Psoas muscle (tissue), 8 donors: ENCODE results near the gene TCEAL3. TPM values are rescaled to one million over a fixed set of nuclear protein-coding genes. Genes with fewer than 3 reads are reported as not detected.

Source experiments
- ATAC-seq, 4 donors: fragments of 200-7000 bp; cut with Tn5 transposase; one replicate each; pipeline ENCODE4 v1.9.1; 2020; ENCODE audit warnings: moderate library complexity in 3 of 4, mild to moderate bottlenecking in 2 of 4
- DNase-seq, 2 donors: peaks; one replicate each; pipeline ENCODE4 v3.0.0-alpha.2; 2020
- H3K27ac ChIP-seq: fragments of 200-600 bp; one replicate; pipeline ENCODE4 v1.8.0; 2022
- H3K27me3 ChIP-seq, 3 donors: fragments of 200-600 bp in 1 of 3; one replicate each; pipeline versions ENCODE4 v1.6.1 to v1.8.0; 2013 to 2022; ENCODE audit warnings: low read length in 2 of 3, mild to moderate bottlenecking in 2 of 3, moderate library complexity in 1 of 3; ENCODE audit not compliant: insufficient read depth in 3 of 3
- H3K36me3 ChIP-seq, 2 donors: fragments of 200-600 bp in 1 of 2; one replicate each; pipeline versions ENCODE4 v1.6.1 to v1.8.0; 2013 to 2022; ENCODE audit warnings: low read depth in 1 of 2, mild to moderate bottlenecking in 1 of 2, moderate library complexity in 1 of 2; ENCODE audit not compliant: insufficient read depth in 1 of 2
- H3K4me1 ChIP-seq: fragments of 200-600 bp; one replicate; pipeline ENCODE4 v1.8.0; 2022
- H3K4me3 ChIP-seq: fragments of 200-600 bp; one replicate; pipeline ENCODE4 v1.8.0; 2022; ENCODE audit warnings: mild to moderate bottlenecking
- H3K9me3 ChIP-seq: fragments of 200-600 bp; one replicate; pipeline ENCODE4 v1.8.0; 2022
- CTCF ChIP-seq: fragments of 200-600 bp; IDR thresholded peaks from one replicate; pipeline ENCODE4 v1.8.0; 2022; ENCODE audit warnings: antibody characterized with exemption
- WGBS, 3 donors: extraction: QIAGEN DNeasy Blood & Tissue Kit; methylation state at CpG; one replicate each; pipeline versions ENCODE4 v1.1.6 to v1.1.7; 2013; 5-methylcytosine and 5-hydroxymethylcytosine counted together
- intact Hi-C, 2 donors: fragments of 100-400 bp; cut with DNase I; formaldehyde crosslinking; loops; one replicate each; pipeline versions ENCODE4 v1.11.0 to v1.14.2; 2022
- polyA plus RNA-seq, 3 donors: library from polyadenylated mRNA; stranded (reverse); fragments of 200-250 nt; gene quantifications; one replicate each; pipeline ENCODE4 v1.2.3, GENCODE V29; 2013
- total RNA-seq, 4 donors: library from RNA; stranded (reverse); fragmentation: NEBNext Ultra II Directional in 2 of 4; extraction: Animal tissue kit (Norgen Biotek cat#: 25700) in 2 of 4; gene quantifications; one replicate each; pipeline versions ENCODE4 v1.2.1 to v1.2.4, GENCODE V29; 2021 to 2023
- donor health status: healthy with polysubstance abuse.
- donor health status: DM: no; HTN: no; CAD: no; lungs with moderate emphysema.
- donor health status: Bipolar disorder and iron deficiency.
- donor health status: healthy.
- donor health status: DM: yes; HTN: yes; CAD: no.
- donor health status: DM: no; HTN: no; CAD: no.
- donor health status: DM: no; HTN: no; CAD: no.
- donor health status: DM: yes; HTN: yes; CAD: no.

The TCEAL3 gene
- total and polyA plus RNA-seq, 7 donors: 6.6 to 13.2 (median 7.0) TPM

DNA sequence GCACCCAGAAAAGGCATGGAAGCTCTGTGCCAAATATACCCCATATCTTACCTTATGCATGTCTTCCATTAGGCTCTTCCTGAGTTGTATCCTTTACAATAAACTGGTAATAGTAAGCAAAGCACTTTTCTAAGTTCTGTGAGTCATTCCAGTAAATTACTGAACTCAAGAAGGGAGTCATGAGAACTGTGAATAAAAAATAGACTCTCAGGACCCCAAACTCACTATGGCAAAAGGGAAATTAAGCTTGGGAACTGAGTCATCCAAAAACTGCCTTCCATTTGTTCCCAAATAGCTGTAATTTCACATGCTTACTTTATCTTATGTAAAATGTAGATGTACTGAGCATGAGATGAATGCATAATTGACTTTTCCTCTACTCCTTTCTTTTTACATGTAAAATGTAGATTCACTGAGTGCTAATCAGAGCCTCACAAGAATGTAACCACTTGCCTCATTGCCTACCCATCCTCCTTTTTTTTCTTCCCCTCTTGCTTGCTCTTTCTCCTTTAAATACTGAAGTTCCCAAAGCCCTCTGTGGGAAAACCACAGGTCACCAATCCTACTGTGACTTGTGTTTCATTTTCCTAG, 8.1 kb downstream of the TCEAL3 start:
- no peaks in the 10 kb centered on the region for H3K4me1 ChIP-seq
- no peak overlapping the region for H3K27ac ChIP-seq
- TF ChIP-seq CTCF: no peak
- no peak overlapping the region for H3K4me3 ChIP-seq
- DNase-seq (no peak), ATAC-seq (no peak)
- H3K9me3 ChIP-seq: no peaks in the 10 kb centered on the region
- peaks cover 0 to 4% of the 10 kb centered on the region in 2 donors for H3K36me3 ChIP-seq
- peaks cover 0 to 8% (median 0%) of the 10 kb centered on the region in 3 donors for H3K27me3 ChIP-seq
- intact Hi-C loops: no loop called here

- Histone ChIP-seq H3K9me3 (no peaks in the 10 kb centered on the region), H3K4me3 (no peak overlapping the region), H3K4me1 (no peaks in the 10 kb centered on the region), H3K36me3 (peaks cover 0 to 4% of the 10 kb centered on the region in 2 donors), H3K27ac (no peak overlapping the region), H3K27me3 (no peaks in the 10 kb centered on the region)
- intact Hi-C loops: no loop called here
- TF ChIP-seq CTCF: no peak
- no peak for DNase-seq
- ATAC-seq: no peak
- 15 to 44% (median 39%) methylated on average over 1 of the region's 1 CpG for WGBS, 3 donors
Observed at GRCh38 chrX:103616676-103617186, 9.0 kb downstream of the TCEAL3 start.

DNA sequence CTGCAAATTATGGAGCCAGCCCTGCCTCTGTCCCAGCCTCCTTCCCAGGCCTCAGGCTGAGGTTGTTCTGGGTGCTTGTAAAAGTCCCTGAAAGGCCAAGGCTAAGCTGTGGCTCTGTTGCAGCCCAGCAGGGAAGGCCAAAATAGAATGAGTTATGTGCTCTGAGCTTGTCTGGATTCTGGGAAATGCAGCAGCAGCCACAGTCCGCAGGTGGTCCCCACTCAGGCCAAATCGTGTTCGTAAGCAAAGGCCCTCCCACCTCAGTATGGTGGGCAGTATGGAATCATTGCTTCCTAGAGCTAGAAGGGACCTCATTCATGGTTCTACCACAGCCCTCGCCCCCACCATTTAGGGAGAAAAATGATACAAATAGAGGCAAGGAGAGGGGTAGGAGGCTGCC, 16.3 kb downstream of the TCEAL3 start:
- no peak for DNase-seq
- WGBS, 3 donors: 41 to 62% (median 49%) methylated on average over 4 of the region's 4 CpGs
- H3K27ac ChIP-seq: no peak overlapping the region

DNA sequence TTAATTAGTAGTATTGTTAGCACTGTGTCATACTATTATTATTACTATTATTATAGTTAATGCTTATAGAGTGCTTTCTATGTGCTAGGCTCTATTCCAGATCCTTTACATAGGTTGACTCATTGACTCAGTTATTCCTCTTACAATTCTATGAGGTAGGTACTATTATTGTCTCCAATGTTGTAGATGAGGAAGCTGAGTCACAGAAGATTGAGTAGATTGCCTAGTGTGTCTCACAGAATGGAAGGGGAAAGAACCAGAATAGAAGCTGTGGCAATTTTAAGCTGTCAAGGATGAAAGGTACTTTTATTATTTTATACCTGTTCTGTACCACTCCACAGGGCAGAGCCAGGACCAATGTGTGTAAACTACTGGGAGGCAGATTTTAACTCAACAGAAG, 19.1 kb downstream of the TCEAL3 start:
- no peak for TF ChIP-seq CTCF
- H3K36me3 ChIP-seq: peaks cover 0 to 6% of the 10 kb centered on the region in 2 donors
- peaks cover 9% of the 10 kb centered on the region for H3K4me1 ChIP-seq
- H3K27me3 ChIP-seq: peaks cover 0 to 10% (median 0%) of the 10 kb centered on the region in 3 donors
- peak overlapping the region; percentile 28 for H3K27ac ChIP-seq
- no peak overlapping the region for H3K4me3 ChIP-seq
- no peak for DNase-seq
- no peak for ATAC-seq
- intact Hi-C loops: loop anchor here in 1 of 2 donors (5.0 to 10.0 kb wide), 2 partner anchors 60 to 92 kb away; partner anchors contain the start of gene MORF4L2
- H3K9me3 ChIP-seq: no peaks in the 10 kb centered on the region

More for the DNA sequence above, 16.3 kb downstream of the TCEAL3 start:
- ATAC-seq: no peak
- no peaks in the 10 kb centered on the region for H3K9me3 ChIP-seq
- no peaks in the 10 kb centered on the region for H3K36me3 ChIP-seq
- intact Hi-C loops: loop anchor here in 1 of 2 donors (10.0 kb wide), 1 partner anchor 89 kb away; no protein-coding TSS in a partner anchor
- no peaks in the 10 kb centered on the region for H3K27me3 ChIP-seq
- TF ChIP-seq CTCF: no peak
- H3K4me1 ChIP-seq: peaks cover 5% of the 10 kb centered on the region
- H3K4me3 ChIP-seq: no peak overlapping the region
